SKM-1 (cell line): ENCODE measurements around the gene PTPRM.
A peak's percentile ranks its signal among the peaks of the same experiment; 100 is the strongest.

Source experiments
- DNase-seq: peaks from one replicate; lab custom pipeline; 2025; ENCODE audit not compliant: unreplicated experiment; lab: John Stamatoyannopoulos, UW

Gene PTPRM

GRCh38 chr18:7566567-7567473 lies at the start of gene PTPRM:
Gene PTPRM (plus strand): TSS chr18:7567316. CDS start chr18:7567819, 503 bp downstream.
- DNase-seq, result peak; percentile 52

- DNase-seq, result no peak
Observed at GRCh38 chr18:7517852-7518251, 49.3 kb upstream of the PTPRM start.

DNA sequence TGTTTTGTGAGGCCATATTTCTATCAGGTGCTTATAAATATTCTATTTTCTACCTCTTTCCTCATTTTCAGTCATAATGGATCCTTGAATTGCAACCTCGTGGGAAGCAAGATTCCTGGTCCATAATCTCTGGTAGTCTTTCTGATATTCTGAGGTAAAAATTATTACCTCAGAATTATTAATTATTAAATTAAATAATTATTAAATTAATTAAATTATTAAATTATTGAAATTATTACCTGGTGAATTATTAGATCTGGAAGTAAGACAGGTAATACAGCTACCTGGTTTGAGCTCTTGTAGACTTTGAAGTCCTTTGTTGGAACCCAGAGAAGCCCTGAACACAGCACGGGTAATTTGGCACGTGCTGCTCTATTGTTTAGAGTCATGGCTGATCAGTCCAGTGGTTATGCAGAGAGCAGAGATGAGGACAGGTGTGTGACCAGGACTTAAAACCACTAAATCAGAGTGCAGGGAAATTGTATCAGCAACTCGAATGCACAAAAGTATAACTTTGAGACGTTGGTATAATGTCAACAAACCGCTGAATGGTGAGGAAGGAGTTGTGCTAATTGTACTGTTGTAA lies 46.8 kb upstream of the PTPRM start:
- DNase-seq, result no peak

DNA sequence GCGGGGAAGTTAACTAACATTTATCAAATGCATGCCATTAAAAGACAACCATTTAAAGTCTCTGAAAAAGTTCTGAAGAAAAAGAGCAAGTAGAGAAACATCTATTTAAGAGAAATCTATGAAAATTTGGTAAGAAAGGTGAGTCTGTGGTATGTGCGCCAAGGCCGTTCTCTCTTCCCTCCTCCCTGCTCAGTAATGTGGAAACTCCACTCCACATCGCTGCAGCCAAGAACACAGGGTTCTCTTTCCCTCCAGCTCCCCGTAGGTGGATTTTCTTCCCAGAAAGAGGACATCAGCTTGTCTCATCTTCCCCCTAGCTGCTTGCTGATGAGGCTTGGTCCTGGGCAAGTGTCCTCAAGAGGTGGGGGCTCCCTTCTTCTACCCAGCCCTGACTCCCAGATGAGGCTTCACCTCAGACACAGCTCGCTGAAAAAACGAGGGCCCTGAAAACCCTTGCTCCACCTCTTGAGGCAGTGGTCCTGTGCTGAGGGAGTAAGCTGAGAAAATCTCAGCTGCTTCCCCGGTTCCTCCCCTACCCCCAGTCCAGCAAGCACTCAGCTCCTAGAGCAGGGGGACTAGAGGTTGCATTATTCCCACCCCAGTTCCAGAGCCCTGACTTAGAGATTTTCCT lies 45.8 kb upstream of the PTPRM start:
- no peak for DNase-seq

DNA sequence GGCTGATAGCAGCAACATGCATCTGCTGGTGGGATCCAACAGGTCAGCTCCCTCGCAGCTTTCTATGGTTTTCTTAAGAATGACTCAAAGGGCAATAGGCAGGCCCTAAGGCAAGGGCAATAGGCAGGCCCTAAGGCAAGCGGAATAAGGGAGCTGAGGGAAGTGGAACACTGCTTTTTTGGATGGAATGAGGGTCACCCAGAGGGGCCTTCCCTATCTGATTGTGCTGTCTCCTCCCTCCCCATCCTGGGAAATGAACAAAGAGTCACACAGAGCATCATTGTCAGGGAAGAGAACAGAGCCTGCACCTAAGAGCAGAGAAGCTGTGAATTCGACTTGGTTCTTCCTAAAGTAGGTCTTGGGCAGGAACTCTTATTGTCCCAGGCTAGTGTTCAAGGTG lies 43.3 kb upstream of the PTPRM start:
- DNase-seq, result no peak

DNA sequence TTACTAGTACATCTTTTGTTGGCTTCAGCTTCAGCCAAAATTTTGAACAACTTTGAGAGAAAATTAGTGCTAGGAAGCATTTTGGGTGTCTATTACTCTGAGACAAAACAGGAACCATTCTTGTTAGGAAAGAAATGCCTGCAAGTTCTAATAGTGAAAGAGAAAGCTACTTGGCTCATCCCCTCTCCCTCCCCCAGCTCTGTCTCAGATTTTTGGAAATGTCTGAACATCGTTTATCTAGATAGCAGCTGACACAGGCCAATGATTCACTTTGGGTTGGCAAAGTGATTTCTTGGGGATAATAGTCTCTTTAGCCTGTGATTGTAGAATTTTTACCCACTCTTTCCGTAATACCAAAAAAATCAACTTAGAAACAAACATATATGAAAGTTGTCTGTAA lies 42.3 kb upstream of the PTPRM start:
- DNase-seq, result no peak

- no peak for DNase-seq
Observed at GRCh38 chr18:7532942-7533341, 34.2 kb upstream of the PTPRM start.

- DNase-seq, result no peak
Observed at GRCh38 chr18:7535436-7536205, 31.5 kb upstream of the PTPRM start.

GRCh38 chr18:7537145-7537544 lies 30.0 kb upstream of the PTPRM start:
- no peak for DNase-seq

- no peak for DNase-seq
Observed at GRCh38 chr18:7541835-7542234, 25.3 kb upstream of the PTPRM start.

GRCh38 chr18:7544686-7545085 lies 22.4 kb upstream of the PTPRM start:
- DNase-seq, result no peak

GRCh38 chr18:7545734-7546133 lies 21.4 kb upstream of the PTPRM start:
- no peak for DNase-seq

DNA sequence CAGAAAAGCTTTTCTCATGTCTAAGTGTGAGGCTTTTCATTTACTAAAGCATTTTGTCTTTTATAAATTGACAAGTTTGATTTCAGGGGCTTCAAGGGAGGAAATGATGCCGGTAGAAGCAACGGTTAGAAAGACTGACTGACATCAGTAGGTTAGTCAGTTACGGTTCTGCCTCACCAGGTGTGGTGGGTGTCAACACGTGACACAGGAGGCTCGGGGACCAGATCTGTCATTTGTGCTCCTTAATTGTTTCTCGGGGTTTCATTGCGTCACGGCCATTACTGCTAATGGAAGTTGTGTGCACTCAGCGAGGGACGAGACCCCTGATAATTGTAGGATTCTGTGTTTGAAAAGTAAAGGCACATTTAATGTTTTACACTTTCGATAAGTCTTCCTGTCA lies 18.9 kb upstream of the PTPRM start:
- no peak for DNase-seq

GRCh38 chr18:7548721-7549120 lies 18.4 kb upstream of the PTPRM start:
- no peak for DNase-seq

DNA sequence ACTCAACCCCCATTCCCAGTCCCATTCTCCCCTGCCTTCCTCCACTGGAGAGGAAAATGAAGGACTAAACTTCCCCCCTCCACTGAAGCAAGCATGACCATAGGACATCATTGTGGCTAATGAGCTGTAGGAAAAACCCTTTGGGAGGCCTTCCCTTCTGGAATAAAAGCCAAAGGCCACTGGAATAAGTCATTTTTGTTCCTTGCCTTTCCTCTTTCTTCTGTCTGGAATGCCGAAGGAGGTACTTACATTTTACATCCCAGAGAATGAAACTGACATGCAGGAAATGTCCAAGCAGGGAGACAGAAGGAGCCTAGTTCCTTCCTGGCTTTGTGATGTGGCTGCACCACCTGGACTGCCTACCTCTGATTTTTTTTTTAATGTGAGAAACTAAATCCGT lies 9.1 kb upstream of the PTPRM start:
- DNase-seq, result no peak

GRCh38 chr18:7558769-7559168 lies 8.3 kb upstream of the PTPRM start:
- DNase-seq, result no peak

GRCh38 chr18:7559709-7560319 lies 7.3 kb upstream of the PTPRM start:
- DNase-seq, result no peak

- no peak for DNase-seq
Observed at GRCh38 chr18:7561909-7562460, 5.1 kb upstream of the PTPRM start.

DNA sequence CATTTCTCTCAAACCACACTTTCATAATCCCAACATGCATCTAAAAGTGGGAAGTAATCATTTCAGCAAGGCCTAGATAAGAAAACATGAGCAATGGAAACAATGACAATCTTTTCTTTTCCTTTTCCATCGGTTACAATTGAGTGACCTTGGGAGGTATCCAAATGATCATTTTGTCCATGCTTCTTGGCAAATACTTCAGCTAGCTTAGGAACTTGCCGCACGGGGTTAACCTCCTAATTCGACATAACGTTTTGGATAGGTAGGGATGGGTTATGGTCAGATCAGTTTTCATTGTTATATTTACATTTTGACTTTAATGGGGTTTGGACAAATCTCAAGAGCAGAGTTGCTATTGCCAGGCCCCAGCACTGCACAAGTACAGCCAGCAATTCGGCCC lies 4.6 kb upstream of the PTPRM start:
- no peak for DNase-seq

GRCh38 chr18:7565677-7566076 lies 1.4 kb upstream of the PTPRM start:
- no peak for DNase-seq

GRCh38 chr18:7566244-7566566 lies 911 bp upstream of the PTPRM start:
- DNase-seq, result no peak
